Parathyroid adenoma (tissue), 2 donors: ENCODE data around the gene ZDHHC14.

Experiments used
- H2AFZ ChIP-seq: fragments of 300-600 bp; sonication (generic); one replicate; pipeline ENCODE4 v1.7.0; 2017; ENCODE audit warnings: antibody characterized with exemption, mild to moderate bottlenecking
- H3K27ac ChIP-seq: fragments of 300-600 bp; sonication (generic); one replicate; pipeline ENCODE4 v1.7.0; 2017
- H3K27me3 ChIP-seq: fragments of 300-600 bp; sonication (generic); one replicate; pipeline ENCODE4 v1.7.0; 2017; ENCODE audit warnings: low read length; ENCODE audit not compliant: control insufficient read depth, insufficient read depth
- H3K36me3 ChIP-seq: fragments of 300-600 bp; sonication (generic); one replicate; pipeline ENCODE4 v1.7.0; 2017; ENCODE audit warnings: low read length; ENCODE audit not compliant: control insufficient read depth, insufficient read depth
- H3K4me1 ChIP-seq: fragments of 300-600 bp; sonication (generic); one replicate; pipeline ENCODE4 v1.7.0; 2017; ENCODE audit warnings: control low read depth
- H3K4me2 ChIP-seq: fragments of 300-600 bp; sonication (generic); one replicate; pipeline ENCODE4 v1.7.0; 2017; ENCODE audit warnings: low read length
- H3K4me3 ChIP-seq: fragments of 300-600 bp; sonication (generic); one replicate; pipeline ENCODE4 v1.7.0; 2017; ENCODE audit warnings: low read depth, low read length
- H3K79me2 ChIP-seq: fragments of 300-600 bp; sonication (generic); one replicate; pipeline ENCODE4 v1.7.0; 2017; ENCODE audit warnings: control low read depth
- H3K9ac ChIP-seq: fragments of 300-600 bp; sonication (generic); one replicate; pipeline ENCODE4 v1.7.0; 2017; ENCODE audit warnings: mild to moderate bottlenecking
- H3K9me3 ChIP-seq: fragments of 300-600 bp; sonication (generic); one replicate; pipeline ENCODE4 v1.7.0; 2017; ENCODE audit warnings: low read length; ENCODE audit not compliant: control insufficient read depth
- TF ChIP-seq, protein P1 (sequence below): fragments of 300-600 bp; sonication (generic); IDR thresholded peaks from one replicate; pipeline ENCODE4 v1.7.0; 2017; ENCODE audit warnings: antibody characterized with exemption, mild to moderate bottlenecking
- donor health status: primary hyperparathyroidism.

ZDHHC14 gene

DNA sequence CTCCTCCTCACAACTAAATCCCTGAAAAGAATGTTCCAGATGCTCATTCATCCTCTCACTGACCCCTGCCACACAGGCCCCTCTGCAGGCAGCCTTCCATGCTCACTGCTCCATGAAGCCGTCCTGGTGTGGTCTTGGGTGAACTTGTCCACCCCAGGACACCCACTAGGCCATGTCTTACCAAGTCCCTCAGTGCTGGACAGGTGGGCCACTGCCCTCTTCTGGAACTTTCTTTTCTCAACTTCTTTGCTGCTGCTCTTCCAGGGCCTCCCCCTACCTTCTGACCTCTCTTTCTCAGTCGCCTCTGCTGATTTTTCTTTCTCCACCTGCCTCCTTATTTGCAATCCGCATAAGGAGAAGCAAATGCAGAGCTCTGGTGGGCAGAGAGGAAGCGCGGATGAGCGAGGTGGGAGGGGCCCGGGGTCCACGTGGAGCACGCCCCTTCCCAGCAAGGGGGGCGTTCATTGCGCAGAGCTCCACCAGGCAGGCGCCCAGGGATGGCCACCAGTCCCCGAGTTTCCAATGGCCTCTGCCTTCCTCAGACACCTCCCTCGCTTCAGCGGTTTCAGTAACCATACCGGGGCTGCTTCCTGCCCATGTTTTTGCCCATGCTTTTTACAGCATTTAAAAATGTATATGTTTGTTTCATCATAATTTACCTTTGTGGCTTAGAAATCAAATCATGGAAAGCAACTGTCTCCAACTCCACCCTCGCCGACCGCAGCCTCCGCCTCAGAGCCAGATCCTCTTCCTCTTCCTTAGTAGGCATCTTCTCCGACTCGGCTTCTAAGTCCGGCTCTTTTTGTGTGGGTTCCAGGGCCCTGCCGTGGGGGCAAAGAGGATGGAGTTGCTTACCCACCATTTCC lies 129.6 kb downstream of the ZDHHC14 start:
- H3K9me3 ChIP-seq = no peaks in the 10 kb centered on the region
- H3K79me2 ChIP-seq = peaks cover 19% of the 10 kb centered on the region
- no peak overlapping the region for H3K9ac ChIP-seq
- TF ChIP-seq, protein P1, sequence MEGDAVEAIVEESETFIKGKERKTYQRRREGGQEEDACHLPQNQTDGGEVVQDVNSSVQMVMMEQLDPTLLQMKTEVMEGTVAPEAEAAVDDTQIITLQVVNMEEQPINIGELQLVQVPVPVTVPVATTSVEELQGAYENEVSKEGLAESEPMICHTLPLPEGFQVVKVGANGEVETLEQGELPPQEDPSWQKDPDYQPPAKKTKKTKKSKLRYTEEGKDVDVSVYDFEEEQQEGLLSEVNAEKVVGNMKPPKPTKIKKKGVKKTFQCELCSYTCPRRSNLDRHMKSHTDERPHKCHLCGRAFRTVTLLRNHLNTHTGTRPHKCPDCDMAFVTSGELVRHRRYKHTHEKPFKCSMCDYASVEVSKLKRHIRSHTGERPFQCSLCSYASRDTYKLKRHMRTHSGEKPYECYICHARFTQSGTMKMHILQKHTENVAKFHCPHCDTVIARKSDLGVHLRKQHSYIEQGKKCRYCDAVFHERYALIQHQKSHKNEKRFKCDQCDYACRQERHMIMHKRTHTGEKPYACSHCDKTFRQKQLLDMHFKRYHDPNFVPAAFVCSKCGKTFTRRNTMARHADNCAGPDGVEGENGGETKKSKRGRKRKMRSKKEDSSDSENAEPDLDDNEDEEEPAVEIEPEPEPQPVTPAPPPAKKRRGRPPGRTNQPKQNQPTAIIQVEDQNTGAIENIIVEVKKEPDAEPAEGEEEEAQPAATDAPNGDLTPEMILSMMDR = no peak
- H2AFZ ChIP-seq = no peak overlapping the region
- H3K4me2 ChIP-seq = no peak overlapping the region
- H3K27ac ChIP-seq = no peak overlapping the region
- H3K27me3 ChIP-seq = no peaks in the 10 kb centered on the region
- no peaks in the 10 kb centered on the region for H3K4me1 ChIP-seq
- H3K36me3 ChIP-seq = no peaks in the 10 kb centered on the region
- no peak overlapping the region for H3K4me3 ChIP-seq

DNA sequence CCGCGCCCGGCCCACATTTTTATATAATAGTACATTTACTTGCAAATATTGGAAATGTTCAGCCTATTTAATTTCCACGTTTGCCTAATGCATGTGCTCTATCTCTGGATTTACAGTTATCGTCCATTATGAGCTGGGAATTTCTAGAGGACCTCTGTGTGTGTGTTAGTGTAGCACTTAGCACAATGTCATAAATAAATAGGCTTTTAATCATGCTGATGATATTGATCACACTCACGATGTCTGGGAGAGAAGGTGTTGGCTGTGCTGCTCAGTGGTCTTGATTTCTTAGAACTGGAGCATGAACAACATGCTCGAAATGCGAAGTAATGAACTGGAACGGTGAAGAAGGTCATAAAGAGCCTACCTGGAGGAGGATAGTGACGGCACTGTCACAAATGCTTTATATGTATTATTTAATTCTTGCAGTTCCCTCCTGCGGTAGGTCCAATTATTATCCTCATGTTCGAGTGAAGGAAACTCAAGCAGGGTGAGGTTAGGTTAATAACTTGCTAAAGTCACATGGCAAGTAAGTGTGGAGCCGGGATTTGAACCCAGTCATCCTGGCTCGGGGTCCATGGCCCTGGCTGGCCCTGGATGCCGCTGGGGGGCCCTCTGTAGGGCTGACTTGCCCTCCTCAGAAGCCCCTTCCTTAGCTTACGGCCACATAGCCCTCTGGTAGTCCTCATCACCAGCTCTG lies 130.8 kb downstream of the ZDHHC14 start:
- H3K9ac ChIP-seq = no peak overlapping the region
- no peak overlapping the region for H3K4me2 ChIP-seq
- H3K36me3 ChIP-seq = no peaks in the 10 kb centered on the region
- no peak overlapping the region for H3K27ac ChIP-seq
- H3K4me3 ChIP-seq = no peak overlapping the region
- H2AFZ ChIP-seq = no peak overlapping the region
- H3K9me3 ChIP-seq = no peaks in the 10 kb centered on the region
- no peaks in the 10 kb centered on the region for H3K27me3 ChIP-seq
- peaks cover 19% of the 10 kb centered on the region for H3K79me2 ChIP-seq
- no peaks in the 10 kb centered on the region for H3K4me1 ChIP-seq
- TF ChIP-seq, protein P1 = no peak

DNA sequence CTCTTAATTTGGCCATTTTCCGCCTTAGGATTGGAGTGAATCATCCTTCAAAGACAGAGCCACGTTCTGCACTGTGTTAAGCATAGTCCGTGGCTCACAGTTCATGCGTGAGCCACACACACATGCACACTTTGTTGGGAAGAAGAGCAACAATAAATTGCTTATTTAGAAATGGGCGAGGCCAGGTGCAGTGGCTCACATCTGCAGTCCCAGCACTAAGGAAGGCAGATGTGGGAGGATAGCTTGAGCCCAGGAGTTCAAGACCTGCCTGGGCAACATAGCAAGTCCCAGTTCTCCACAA lies 131.3 kb downstream of the ZDHHC14 start:
- no peaks in the 10 kb centered on the region for H3K4me1 ChIP-seq
- H3K9me3 ChIP-seq = no peaks in the 10 kb centered on the region
- no peak overlapping the region for H3K27ac ChIP-seq
- no peaks in the 10 kb centered on the region for H3K27me3 ChIP-seq
- H3K9ac ChIP-seq = no peak overlapping the region
- peaks cover 19% of the 10 kb centered on the region for H3K79me2 ChIP-seq
- H3K4me2 ChIP-seq = no peak overlapping the region
- no peaks in the 10 kb centered on the region for H3K36me3 ChIP-seq
- no peak overlapping the region for H3K4me3 ChIP-seq
- TF ChIP-seq, protein P1 = no peak
- no peak overlapping the region for H2AFZ ChIP-seq

DNA sequence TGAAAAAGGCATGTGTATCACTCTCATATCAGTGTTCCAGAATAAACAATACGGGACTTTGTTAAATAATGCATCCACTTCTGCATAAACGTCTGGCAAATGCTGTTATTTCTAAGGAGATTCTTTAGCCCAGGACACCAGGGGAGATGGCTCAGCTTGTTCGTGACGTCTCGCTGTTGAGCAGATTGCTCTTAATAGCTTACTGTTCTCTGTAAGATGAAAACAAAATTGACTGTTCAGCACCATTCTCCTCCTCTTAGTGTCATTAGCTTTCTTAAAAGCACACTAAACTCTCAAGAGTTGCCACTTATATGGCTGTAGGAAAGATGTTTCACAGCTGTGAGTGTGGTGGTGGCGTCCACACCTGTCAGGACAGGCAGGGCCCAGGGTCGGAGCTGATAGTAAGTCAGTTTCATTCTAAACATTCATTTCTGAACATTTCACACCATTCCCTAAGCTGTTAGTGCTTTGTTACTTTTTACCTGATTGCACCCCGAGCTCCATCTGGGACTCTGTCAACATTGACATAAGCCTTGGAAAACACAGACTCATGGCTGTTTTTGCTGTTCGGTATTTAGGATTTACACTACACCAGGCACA lies 132.1 kb downstream of the ZDHHC14 start:
- TF ChIP-seq, protein P1 = no peak
- Histone ChIP-seq H3K4me3 (no peak overlapping the region), H2AFZ (no peak overlapping the region), H3K27ac (no peak overlapping the region), H3K36me3 (no peaks in the 10 kb centered on the region), H3K4me1 (no peaks in the 10 kb centered on the region), H3K9ac (no peak overlapping the region), H3K79me2 (peaks cover 19% of the 10 kb centered on the region), H3K4me2 (no peak overlapping the region), H3K27me3 (no peaks in the 10 kb centered on the region), H3K9me3 (no peaks in the 10 kb centered on the region)
